ENCODE data around the gene NCKAP5.

Gene NCKAP5

DNA sequence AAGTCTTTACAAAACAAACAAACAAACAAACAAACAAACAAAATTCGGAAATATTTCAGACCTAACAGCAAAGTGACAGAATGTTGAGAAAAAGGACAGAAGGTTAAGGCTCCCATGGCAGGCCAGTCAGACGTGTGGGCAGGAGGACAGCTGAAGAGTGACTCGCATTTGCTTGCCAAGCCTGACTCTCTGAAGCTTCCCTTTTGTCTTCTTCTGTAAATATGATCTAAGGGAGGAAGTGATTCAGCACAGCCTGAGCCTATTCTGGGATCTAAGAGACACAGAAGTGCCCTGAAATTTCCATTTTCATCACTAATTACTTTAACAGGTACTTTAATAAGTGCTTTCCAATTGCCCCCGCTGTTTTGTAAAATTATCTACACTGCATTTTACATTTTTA lies 764.2 kb downstream of the NCKAP5 start:
- no peak for DNase-seq (ENCODE audit: extremely low spot score)
- CTCF ChIA-PET = interaction anchor here (1.2 to 2.0 kb wide), 2 partner anchors 23 to 58 kb away, joined by 3 to 5 read pairs; no protein-coding TSS in a partner anchor
- TF ChIP-seq, protein P1, sequence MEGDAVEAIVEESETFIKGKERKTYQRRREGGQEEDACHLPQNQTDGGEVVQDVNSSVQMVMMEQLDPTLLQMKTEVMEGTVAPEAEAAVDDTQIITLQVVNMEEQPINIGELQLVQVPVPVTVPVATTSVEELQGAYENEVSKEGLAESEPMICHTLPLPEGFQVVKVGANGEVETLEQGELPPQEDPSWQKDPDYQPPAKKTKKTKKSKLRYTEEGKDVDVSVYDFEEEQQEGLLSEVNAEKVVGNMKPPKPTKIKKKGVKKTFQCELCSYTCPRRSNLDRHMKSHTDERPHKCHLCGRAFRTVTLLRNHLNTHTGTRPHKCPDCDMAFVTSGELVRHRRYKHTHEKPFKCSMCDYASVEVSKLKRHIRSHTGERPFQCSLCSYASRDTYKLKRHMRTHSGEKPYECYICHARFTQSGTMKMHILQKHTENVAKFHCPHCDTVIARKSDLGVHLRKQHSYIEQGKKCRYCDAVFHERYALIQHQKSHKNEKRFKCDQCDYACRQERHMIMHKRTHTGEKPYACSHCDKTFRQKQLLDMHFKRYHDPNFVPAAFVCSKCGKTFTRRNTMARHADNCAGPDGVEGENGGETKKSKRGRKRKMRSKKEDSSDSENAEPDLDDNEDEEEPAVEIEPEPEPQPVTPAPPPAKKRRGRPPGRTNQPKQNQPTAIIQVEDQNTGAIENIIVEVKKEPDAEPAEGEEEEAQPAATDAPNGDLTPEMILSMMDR (IDR thresholded peaks at IDR 0.05; ENCODE audit: control extremely low read depth, extremely low read depth, low read depth, missing control alignments) = no peak
- POLR2A ChIA-PET = no interaction called here

DNA sequence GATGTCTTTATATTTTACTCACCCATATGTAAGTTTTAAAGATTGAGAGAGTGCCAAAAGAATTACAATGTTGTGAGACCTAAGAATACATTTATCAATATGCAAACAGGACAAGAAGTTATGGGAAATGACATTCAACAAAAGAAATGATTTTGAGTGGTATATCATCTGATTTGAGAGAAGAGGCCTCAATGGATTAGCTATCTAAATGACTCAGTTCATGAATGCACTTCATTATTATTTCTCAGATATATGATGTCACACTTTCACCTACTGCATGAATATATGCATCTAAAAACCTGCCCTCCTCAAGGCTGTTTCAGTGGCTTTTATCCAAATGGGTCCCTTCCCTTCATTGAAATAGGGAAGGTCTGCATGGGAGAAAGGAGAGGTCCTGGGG lies 769.9 kb downstream of the NCKAP5 start:
- POLR2A ChIA-PET = no interaction called here
- CTCF ChIA-PET = interaction anchor here (1.6 kb wide), 1 partner anchor 12 kb away, joined by 5 read pairs; no protein-coding TSS in a partner anchor
- TF ChIP-seq, protein P1 (IDR thresholded peaks at IDR 0.05; ENCODE audit: control extremely low read depth, extremely low read depth, low read depth, missing control alignments) = no peak
- no peak for DNase-seq (ENCODE audit: extremely low spot score)

DNA sequence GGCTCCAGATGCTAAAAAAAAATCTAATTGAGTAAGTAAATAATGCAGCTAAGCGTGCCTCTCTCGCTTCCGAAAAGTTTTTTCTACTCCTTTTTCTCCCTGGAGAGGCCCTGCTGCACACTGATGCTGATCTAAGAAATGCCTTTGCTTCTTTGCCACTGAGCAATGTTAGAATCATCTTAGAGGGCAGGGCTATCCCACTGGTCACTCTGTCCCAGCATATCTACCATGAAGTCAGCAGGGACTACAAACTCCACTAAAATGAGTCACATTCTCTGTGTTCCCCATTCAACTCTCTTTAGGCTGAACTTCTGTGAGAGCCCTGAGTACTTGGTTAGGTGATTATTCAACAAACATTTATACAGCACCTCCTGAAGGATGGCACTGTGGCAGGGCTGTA lies 770.7 kb downstream of the NCKAP5 start:
- DNase-seq (ENCODE audit: extremely low spot score) = no peak
- POLR2A ChIA-PET = no interaction called here
- TF ChIP-seq, protein P1 (IDR thresholded peaks at IDR 0.05; ENCODE audit: control extremely low read depth, extremely low read depth, low read depth, missing control alignments) = no peak
- CTCF ChIA-PET = no interaction called here

DNA sequence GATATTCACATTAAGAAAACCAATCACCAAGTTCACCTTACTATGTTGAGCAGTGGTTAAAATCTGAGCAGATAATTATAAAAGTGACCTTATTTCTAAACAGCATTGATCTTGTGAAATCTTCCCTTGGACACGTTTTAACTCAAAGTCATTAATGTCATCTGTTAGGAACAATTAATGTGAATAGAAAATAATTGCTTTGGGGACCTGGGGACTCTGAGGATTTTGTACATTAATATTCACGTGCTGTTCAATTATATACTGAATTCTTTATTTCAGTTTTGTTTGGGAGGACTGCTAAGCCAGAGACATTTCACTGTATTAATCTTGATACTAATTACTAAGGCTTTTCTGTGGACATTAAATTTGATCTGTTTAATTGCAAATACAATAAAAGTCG lies 771.2 kb downstream of the NCKAP5 start:
- POLR2A ChIA-PET = no interaction called here
- TF ChIP-seq, protein P1 (IDR thresholded peaks at IDR 0.05; ENCODE audit: control extremely low read depth, extremely low read depth, low read depth, missing control alignments) = no peak
- CTCF ChIA-PET = no interaction called here
- DNase-seq (ENCODE audit: extremely low spot score) = no peak

DNA sequence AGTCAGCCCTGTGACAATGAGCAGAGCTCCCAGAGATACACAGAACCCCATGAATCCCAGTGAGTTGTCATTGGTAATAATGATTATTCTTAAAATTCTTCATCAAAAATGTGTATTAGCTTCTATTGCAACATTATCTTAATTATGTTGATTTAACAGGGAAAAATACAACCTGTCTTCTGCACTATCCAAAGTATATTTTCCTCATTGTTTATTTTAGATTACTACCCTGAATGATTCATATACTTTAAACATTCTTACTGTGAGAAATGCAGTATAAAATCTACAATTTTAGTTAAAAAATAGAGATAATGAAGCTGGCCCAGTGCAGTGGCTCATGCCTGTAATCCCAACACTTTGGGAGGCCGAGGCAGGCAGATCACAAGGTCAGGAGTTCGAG lies 773.0 kb downstream of the NCKAP5 start:
- no peak for DNase-seq (ENCODE audit: extremely low spot score)
- CTCF ChIA-PET = no interaction called here
- POLR2A ChIA-PET = no interaction called here
- TF ChIP-seq, protein P1 (IDR thresholded peaks at IDR 0.05; ENCODE audit: control extremely low read depth, extremely low read depth, low read depth, missing control alignments) = no peak

DNA sequence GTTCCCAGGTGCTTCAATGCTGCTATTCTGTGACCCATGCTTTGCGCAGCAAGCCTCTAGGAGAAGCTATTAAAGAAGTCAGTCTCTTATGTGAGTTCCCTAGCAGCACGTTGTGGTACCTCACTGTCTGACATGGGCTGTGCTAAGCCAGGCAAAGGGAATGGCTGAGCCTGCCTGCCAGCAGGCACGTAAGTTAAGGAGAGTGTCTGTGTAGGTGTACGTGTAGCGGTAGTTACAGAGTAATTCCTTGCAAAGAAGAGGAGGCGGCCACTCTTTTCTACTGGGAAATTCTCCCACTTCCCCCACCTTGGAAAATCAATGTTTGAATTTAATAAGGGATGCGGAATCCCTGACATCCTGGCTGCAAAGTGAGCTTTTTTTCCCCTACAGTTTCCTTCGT lies 774.7 kb downstream of the NCKAP5 start:
- POLR2A ChIA-PET = no interaction called here
- no peak for DNase-seq (ENCODE audit: extremely low spot score)
- TF ChIP-seq, protein P1 (IDR thresholded peaks at IDR 0.05; ENCODE audit: control extremely low read depth, extremely low read depth, low read depth, missing control alignments) = no peak
- CTCF ChIA-PET = no interaction called here

DNA sequence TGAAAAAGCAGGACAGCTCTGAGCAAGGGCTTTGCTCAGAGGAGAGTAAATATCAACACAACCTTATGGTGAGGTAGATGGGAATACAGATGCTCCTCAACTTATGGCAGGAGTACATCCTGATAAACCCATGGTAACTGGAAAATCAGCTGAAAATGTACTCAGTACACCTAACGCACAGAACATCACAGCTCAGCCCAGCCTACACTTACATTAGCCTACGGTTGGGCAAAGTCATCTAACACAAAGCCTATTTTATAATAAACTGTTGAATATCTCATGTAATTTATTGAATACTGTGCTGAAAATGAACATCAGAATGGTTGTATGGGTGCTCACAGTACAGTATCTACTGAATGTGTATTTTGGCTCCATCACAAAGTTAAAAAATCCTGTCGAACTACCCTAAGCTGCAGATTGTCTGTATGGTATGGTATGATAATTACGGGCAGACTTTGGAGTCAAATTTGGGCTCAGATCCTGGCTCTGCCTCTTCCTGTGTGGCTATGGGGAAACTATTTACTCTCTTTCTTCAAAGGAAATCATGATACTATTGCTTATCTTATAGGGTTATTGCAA lies 778.0 kb downstream of the NCKAP5 start:
- no peak for DNase-seq (ENCODE audit: extremely low spot score)
- POLR2A ChIA-PET = no interaction called here
- CTCF ChIA-PET = no interaction called here
- TF ChIP-seq, protein P1 (IDR thresholded peaks at IDR 0.05; ENCODE audit: control extremely low read depth, extremely low read depth, low read depth, missing control alignments) = no peak
